ENCODE data around the gene HOXC5.

DNA sequence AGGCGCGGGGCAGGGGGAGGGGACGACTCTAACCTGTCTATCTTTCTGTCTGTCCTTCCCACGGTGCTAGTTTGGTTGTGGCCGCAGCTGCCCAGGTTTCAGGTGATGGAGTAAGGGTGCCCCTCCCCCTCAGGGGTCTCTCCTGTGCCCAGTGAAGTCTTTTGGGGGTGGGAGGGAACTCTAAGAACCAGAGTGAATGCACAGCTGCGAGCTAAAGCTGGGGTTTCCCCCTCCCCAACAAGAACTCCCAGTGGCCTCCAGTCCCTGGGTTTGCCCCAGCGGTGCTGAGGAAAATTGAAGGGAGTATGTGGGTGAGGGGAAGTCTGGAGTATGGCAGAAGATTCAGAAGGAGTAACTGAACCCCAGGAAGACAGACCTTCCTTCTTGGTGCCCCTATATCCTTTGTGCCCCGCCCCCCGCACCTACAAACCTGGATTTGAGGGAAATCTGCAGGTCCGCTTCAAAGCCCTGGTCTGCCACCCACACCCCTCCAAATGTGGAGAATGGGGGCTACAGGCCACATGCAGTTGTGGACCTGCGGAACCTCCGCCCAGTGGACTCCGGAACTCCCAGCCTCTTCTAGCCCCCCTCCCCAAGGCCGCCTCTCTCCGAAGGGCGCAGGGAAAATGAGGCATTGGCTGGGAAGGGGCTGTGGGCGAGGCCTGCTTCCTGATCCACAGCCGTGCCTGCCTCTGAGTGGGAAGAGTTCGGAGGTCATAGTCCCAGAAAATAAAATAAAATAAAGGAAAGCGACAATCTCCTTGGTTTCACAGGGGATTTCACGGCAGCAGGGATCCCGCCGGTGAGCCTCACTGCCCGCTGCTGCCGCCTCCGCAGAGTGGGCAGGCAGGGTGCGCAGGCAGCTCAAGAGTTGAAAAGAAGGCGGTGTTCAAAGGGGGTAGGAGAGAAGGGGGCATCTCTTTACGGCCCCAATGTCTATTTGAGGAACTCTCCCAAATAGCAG lies 36.3 kb upstream of the HOXC5 start:
- TF ChIP-seq, protein P1, sequence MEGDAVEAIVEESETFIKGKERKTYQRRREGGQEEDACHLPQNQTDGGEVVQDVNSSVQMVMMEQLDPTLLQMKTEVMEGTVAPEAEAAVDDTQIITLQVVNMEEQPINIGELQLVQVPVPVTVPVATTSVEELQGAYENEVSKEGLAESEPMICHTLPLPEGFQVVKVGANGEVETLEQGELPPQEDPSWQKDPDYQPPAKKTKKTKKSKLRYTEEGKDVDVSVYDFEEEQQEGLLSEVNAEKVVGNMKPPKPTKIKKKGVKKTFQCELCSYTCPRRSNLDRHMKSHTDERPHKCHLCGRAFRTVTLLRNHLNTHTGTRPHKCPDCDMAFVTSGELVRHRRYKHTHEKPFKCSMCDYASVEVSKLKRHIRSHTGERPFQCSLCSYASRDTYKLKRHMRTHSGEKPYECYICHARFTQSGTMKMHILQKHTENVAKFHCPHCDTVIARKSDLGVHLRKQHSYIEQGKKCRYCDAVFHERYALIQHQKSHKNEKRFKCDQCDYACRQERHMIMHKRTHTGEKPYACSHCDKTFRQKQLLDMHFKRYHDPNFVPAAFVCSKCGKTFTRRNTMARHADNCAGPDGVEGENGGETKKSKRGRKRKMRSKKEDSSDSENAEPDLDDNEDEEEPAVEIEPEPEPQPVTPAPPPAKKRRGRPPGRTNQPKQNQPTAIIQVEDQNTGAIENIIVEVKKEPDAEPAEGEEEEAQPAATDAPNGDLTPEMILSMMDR (IDR thresholded peaks at IDR 0.05) = no peak
- no peak for TF ChIP-seq ZFX (IDR thresholded peaks at IDR 0.05; ENCODE audit: borderline replicate concordance)
